NCI-H1105 (cell line): ENCODE measurements around the gene CCT5.
"Not testable (repeated sequence)": the region's sequence is repeated elsewhere in the genome, so short reads cannot be mapped to it uniquely, and the experiment has no call there.

Experiments
- DNase-seq: peaks from one replicate; lab custom pipeline; 2025; lab: John Stamatoyannopoulos, UW

The CCT5 gene

GRCh38 chr5:10277773-10278630 lies 27.9 kb downstream of the CCT5 start:
- DNase-seq, result no peak

- DNase-seq, result no peak
Observed at GRCh38 chr5:10278658-10279279, 28.7 kb downstream of the CCT5 start.

- no peak for DNase-seq
Observed at GRCh38 chr5:10279328-10279727, 29.2 kb downstream of the CCT5 start.

- no peak for DNase-seq
Observed at GRCh38 chr5:10279925-10280720, 30.0 kb downstream of the CCT5 start.

GRCh38 chr5:10283927-10284635 lies 34.0 kb downstream of the CCT5 start:
- peak; percentile 84 for DNase-seq

DNA sequence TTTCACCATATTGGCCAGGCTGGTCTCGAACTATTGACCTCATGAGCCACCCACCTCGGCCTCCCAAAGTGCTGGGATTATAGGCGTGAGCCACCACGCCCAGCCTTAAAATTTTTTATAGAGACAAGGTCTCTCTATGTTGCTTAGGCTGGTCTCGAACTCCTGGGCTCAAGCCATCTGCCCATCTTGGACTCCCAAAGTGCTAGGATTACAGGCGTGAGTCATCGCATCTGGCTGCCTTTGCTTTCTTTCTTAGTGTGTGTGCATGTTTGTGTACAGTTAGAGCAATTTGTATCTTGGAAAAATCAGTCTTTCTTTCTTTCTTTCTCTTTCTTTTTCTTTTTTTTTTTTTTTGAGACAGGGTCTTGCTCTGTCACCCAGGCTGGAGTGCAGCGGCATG lies 35.3 kb downstream of the CCT5 start:
- not testable (repeated sequence) for DNase-seq

DNA sequence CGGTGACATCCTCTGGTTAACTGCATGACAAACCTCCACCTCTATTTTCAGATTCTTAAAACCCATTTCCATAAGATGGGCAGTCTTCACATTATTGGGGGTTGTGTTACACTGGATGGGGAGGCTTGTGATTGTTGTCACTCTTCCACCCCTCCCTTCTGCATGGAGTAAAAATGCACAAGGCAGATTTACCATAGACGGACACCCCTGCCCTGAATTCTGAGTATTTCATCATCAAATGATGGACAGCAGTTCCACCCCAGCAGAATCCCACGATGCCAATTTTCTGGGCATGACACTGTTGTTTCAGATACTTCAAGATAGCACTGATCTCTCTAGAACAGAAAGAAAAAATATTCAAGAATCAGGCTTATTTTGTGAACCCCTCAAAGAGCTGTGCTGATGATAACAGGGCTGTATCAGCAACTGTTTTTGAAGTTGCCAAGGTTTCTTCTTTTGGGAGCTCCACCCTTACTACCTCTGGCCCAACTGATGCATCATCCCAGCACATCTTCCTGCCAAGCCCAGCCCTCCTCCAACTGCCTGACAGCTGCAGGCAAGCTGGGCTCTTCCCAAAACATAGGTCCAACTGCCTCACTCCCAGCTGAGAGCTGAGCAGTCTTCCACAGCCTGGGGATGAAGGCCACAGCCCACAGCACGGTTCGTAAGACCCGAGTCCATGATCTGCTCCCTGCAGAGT lies 36.2 kb downstream of the CCT5 start:
- no peak for DNase-seq

- no peak for DNase-seq
Observed at GRCh38 chr5:10286862-10287227, 36.8 kb downstream of the CCT5 start.

DNA sequence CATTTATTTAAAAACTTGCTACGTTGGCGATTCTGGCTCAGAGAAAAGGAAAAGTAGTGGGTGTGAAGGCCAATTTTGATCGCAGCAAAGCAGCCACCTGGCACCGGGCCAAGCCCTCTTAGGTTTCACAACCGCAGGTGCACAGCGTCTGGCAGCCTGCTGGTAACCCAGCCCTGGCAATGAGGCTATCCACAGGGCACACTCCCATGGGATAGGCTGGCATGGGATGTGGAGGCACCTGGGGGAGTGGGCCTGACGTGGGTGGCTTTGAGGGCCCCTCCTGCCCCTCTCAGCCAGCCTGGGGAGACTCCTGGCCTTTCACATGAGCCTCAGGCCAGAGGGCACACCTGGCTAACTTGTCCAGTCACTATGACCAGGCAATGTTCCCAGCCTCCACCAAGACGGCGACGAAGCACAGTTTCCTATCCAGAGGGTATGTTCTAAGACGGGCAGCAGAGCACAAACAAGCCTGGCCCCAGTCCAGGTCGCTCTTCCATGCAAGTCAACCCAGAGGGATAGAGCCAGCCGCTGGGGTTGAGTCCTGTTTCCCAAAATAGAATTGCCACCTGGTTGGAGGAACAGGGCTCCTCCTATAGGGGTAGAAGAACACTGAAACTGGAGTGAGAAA lies 38.6 kb downstream of the CCT5 start:
- DNase-seq, result peak; percentile 97

DNA sequence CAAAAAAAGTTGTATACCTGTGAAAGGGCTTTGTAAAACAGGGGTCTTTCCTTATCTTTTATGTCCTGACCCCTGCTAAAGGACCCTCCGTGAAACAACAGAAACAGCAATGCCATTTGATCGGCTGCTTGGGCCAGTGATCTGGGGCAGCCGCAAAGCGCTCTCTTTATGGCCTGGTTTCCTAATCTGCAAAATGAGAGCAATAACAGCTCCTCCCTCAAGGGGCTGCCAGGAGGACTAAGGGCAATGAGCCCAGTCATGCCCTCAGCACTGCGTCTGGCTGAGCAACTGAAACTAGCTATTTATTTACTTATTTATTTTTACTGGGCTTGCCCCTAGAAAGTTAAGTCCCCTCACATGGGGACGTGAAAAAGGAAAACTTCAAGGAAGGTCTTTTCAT lies 39.3 kb downstream of the CCT5 start:
- DNase-seq, result peak; percentile 60

- no peak for DNase-seq
Observed at GRCh38 chr5:10289991-10290390, 39.9 kb downstream of the CCT5 start.

GRCh38 chr5:10290438-10290837 lies 40.4 kb downstream of the CCT5 start:
- no peak for DNase-seq

DNA sequence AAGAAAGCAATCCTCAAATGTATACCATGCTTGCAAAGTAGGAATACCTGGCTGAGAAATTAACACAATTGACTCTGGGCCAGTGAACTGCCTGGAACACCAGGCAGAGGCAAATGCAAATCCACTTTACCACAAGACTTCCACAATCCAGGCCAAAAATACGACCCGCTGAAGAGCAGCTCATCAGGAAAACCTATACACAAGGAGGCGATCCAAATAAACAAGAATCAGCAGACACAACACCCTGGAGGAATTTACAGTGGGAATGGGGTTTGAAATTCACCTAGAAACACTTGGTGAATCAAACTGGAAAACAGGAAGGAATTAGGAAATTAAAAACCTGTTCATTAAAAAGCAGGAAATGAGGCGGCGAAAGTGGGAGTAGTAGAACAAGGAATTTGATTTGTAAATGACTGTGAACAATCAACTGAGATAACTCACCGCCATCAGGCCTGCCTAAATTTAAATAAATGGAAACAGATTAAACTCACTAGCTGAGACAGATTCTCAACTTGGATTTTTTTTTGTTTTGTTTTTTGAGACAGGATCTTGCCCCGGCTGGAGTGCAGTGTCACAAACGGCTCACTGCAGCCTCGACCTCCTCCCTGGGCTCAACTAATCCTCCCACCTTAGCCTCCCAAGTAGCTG lies 41.7 kb downstream of the CCT5 start:
- DNase-seq, result no peak

DNA sequence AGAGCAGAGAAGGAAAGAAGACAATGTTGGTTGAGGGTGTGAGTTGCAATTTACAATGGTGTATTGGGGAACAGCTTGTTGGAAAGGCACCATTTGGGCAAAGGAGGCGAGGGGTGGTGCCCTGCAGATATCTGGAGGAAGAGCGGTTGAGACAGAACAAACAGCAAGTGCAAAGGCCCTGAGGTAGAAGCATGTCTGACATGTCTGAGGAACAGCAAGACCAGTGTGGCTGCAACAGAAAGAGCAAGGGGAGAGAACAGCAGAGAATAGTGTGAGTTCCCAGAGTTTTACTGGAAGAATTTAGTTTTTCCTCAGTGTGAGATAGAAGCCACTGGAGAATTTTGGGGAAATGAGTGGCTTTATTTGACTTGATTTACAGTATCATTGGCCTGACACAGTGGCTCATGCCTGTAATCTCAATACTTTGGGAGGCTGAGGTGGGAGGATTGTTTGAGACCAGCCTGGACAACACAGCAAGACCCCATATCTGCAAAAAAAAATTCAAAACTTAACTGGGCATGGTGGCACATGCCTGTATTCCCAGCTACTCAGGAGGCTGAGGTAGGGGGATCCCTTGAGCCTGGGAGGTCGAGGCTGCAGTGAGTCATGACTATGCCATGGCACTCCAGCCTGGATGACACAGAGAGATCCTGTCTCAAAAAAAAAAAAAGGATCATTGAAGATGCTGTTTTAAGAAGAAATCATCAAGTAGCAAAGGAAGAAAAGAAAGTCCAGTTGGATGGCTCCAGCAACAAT lies 44.0 kb downstream of the CCT5 start:
- DNase-seq, result no peak

DNA sequence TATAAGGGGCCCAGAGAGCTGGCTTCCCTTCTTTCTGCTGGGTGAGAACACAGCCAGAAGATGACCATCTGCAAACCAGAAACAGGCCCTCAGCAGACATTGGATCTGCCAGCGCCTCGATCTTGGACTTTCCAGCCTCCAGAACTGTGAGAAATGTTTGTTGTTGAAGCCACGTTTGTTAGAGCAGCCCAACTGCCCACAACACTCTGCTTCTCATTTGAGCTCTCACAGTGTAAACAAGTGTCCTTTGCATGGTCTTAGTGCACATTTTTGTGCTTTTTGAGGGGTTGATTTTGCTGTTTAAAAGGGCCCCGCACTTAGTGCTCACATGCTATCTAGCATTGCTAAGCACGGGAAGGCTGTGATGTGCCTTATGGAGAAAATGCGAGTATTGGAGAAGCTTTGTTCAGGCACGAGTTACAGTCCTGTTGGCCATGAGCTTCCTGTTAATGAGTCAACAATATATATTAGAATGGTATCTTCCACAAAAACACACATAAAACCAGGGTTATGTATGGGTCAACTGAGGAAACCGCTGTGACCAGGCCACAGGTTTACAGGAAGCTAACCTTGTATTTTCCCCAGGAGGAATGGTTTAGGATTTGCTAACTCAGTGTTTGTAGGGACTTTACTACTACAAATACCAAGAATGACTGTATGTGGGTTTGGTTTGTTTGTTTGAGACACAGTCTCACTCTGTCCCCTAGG lies 45.7 kb downstream of the CCT5 start:
- DNase-seq, result no peak

GRCh38 chr5:10297646-10298204 lies 47.6 kb downstream of the CCT5 start:
- no peak for DNase-seq

DNA sequence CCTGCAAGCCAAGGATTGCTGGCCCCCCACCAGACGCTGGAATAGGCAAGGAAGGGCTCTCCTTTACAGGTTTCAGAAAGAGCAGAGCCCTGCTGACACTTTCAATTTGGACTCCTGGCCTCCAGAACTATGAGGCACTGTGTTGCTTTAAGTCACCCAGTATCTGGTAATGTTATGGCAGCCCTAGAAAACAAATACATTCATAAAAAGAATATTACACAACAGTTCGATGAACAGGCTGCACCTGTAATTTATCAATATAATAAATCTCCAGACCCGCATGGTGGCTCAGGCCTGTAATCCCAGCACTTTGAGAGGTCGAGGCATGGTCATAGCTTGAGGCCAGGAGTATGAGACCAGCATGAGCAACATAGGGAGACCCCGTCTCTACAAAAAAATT lies 50.2 kb downstream of the CCT5 start:
- no peak for DNase-seq

- peak; percentile 79 for DNase-seq
Observed at GRCh38 chr5:10301266-10301665, 51.2 kb downstream of the CCT5 start.
